K562 (cell line): ENCODE results near the gene TCF21. TPM values are rescaled to one million over a fixed set of nuclear protein-coding genes. Genes with fewer than 3 reads are reported as not detected.

Experiments used
- ATAC-seq: fragments of 200-7000 bp; cut with Tn5 transposase; 3 replicates; pipeline ENCODE4 v1.9.1; 2020; ENCODE audit warnings: moderate library complexity
- BruUV-seq: library from RNA; stranded (reverse); fragments of 400-500 nt; replicated peaks from 2 replicates; lab custom pipeline; 2021; lab: Mats Ljungman, UMichigan
- CTCF ChIA-PET: fragments of 300-600 bp; formaldehyde crosslinking; extraction: SDS; loops from one replicate; lab custom pipeline; 2021; ENCODE audit warnings: low intra/inter-chr PET ratio; lab: Yijun Ruan, JAX
- POLR2A ChIA-PET: fragments of 300-600, 350-650 bp; sonication (Branson Sonifier 250); formaldehyde crosslinking; extraction: SDS; loops from one replicate; lab custom pipeline; 2021; ENCODE audit warnings: antibody characterized with exemption, inconsistent platforms; lab: Yijun Ruan, JAX
- DNase-seq, 4 experiments: peaks; one replicate each; pipeline versions ENCODE4 v3.0.0 to v3.0.0-alpha.2; 2011 to 2018; ENCODE audit warnings: low spot score in 3 of 4, mixed read lengths in 3 of 4; ENCODE audit errors: extremely low read depth in 1 of 4
- FAIRE-seq: peaks from 2 replicates; lab custom pipeline; 2011; peaks lifted over from hg19 to GRCh38; lab: Jason Lieb, UNC
- H2AFZ ChIP-seq: 2 replicates; pipeline ENCODE4 v1.6.0; 2011; ENCODE audit warnings: low read depth, low read length, control low read depth, inconsistent platforms
- H3K27ac ChIP-seq: fragments of 200-600 bp; 3 replicates; pipeline ENCODE4 v1.8.0; 2011; ENCODE audit warnings: low read depth, mild to moderate bottlenecking, control low read depth, inconsistent platforms, low read length, moderate library complexity, mixed read lengths; ENCODE audit errors: extremely low read depth
- H3K27me3 ChIP-seq, 2 experiments: fragments of 300-600 bp in 1 of 2; 2 replicates in 1 of 2; 3 replicates in 1 of 2; pipeline versions ENCODE4 v1.6.0 to v1.8.0; 2011; ENCODE audit warnings: inconsistent platforms in 2 of 2, low read length in 2 of 2, mild to moderate bottlenecking in 1 of 2, mixed read lengths in 1 of 2, moderate library complexity in 1 of 2; ENCODE audit not compliant: control insufficient read depth in 2 of 2, insufficient read depth in 2 of 2
- H3K36me3 ChIP-seq: fragments of 300-600 bp; 3 replicates; pipeline ENCODE4 v1.8.0; 2011; ENCODE audit warnings: mild to moderate bottlenecking, low read length, inconsistent platforms; ENCODE audit not compliant: control insufficient read depth, insufficient read depth
- H3K4me1 ChIP-seq, 2 experiments: fragments of 200-600 bp in 1 of 2; replicated peaks in 1 of 2; 2 replicates in 1 of 2; 3 replicates in 1 of 2; pipeline versions ENCODE4 v1.5.1 to v1.8.0; 2011; ENCODE audit warnings: inconsistent platforms in 2 of 2, low read length in 2 of 2, mild to moderate bottlenecking in 1 of 2, mixed read lengths in 1 of 2, moderate library complexity in 1 of 2; ENCODE audit not compliant: control insufficient read depth in 2 of 2, insufficient read depth in 2 of 2
- H3K4me2 ChIP-seq: 2 replicates; pipeline ENCODE4 v1.6.1; 2011; ENCODE audit warnings: low read length, control low read depth, inconsistent platforms, mixed read lengths; ENCODE audit not compliant: insufficient read depth
- H3K4me3 ChIP-seq: fragments of 200-600 bp; sonication (generic), shearing (Covaris generic); 2 replicates; pipeline ENCODE4 v1.5.1; 2016; ENCODE audit warnings: control low read depth, inconsistent platforms
- H3K79me2 ChIP-seq: fragments of 200-600 bp; 3 replicates; pipeline ENCODE4 v1.8.0; 2011; ENCODE audit warnings: low read length, inconsistent platforms; ENCODE audit not compliant: control insufficient read depth, insufficient read depth
- H3K9ac ChIP-seq, 2 experiments: 2 replicates each; pipeline versions ENCODE4 v1.6.0 to v1.6.1; 2011; ENCODE audit warnings: low read depth in 2 of 2, low read length in 2 of 2, control low read depth in 1 of 2, inconsistent platforms in 1 of 2, mild to moderate bottlenecking in 1 of 2, mixed read lengths in 1 of 2; ENCODE audit not compliant: insufficient read depth in 1 of 2
- H3K9me1 ChIP-seq: one replicate; pipeline ENCODE4 v1.6.0; 2011; ENCODE audit warnings: inconsistent platforms, mild to moderate bottlenecking, low read length, moderate library complexity; ENCODE audit not compliant: control insufficient read depth, insufficient read depth
- H3K9me3 ChIP-seq: replicated peaks from 2 replicates; pipeline ENCODE4 v1.5.1; 2011; ENCODE audit warnings: low read depth, low read length, inconsistent platforms; ENCODE audit not compliant: control insufficient read depth, insufficient read depth
- H4K20me1 ChIP-seq: replicated peaks from 2 replicates; pipeline ENCODE4 v1.6.1; 2011; ENCODE audit warnings: low read length, inconsistent platforms, mixed read lengths; ENCODE audit not compliant: control insufficient read depth, insufficient read depth
- C11orf30 ChIP-seq: fragments of 450-650 bp; IDR thresholded peaks from 2 replicates; pipeline ENCODE4 v1.6.1; 2016; ENCODE audit warnings: low read depth, mild to moderate bottlenecking
- MAFG ChIP-seq: fragments of 450-650 bp; conservative IDR thresholded peaks from 2 replicates; pipeline ENCODE4 v1.6.1; 2016; ENCODE audit warnings: missing genetic modification characterization, missing compliant biosample characterization
- MEF2D ChIP-seq: conservative IDR thresholded peaks from 2 replicates; pipeline ENCODE4 v1.6.1; 2016; ENCODE audit warnings: low read depth, missing genetic modification characterization, missing compliant biosample characterization
- PRPF4 ChIP-seq: fragments of 200-400 bp; formaldehyde crosslinking; IDR thresholded peaks from one replicate; pipeline ENCODE4 v1.6.1; 2017; ENCODE audit warnings: low read length, low read depth, mild to moderate bottlenecking; ENCODE audit not compliant: insufficient read depth, poor library complexity, severe bottlenecking
- PTTG1 ChIP-seq: fragments of 450-650 bp; IDR thresholded peaks from 2 replicates; pipeline ENCODE4 v1.6.1; 2016; ENCODE audit warnings: low read depth, mild to moderate bottlenecking, missing genetic modification characterization, missing compliant biosample characterization
- RBM17 ChIP-seq: fragments of 200-400 bp; formaldehyde crosslinking; IDR thresholded peaks from 2 replicates; pipeline ENCODE4 v1.6.1; 2017; ENCODE audit warnings: low read depth, mild to moderate bottlenecking, low read length, borderline replicate concordance
- SRSF3 ChIP-seq: fragments of 200-400 bp; formaldehyde crosslinking; IDR thresholded peaks from 2 replicates; pipeline ENCODE4 v1.6.1; 2016; ENCODE audit warnings: mild to moderate bottlenecking, low read length, moderate library complexity; ENCODE audit not compliant: insufficient read depth
- ZNF316 ChIP-seq: fragments of 450-650 bp; IDR thresholded peaks from 2 replicates; pipeline ENCODE4 v1.6.1; 2016
- WGBS: fragments of 100-300 bp; shearing (Covaris generic); methylation state at CpG from one replicate; pipeline ENCODE4 v1.1.6; 2016; ENCODE audit warnings: low coverage, mixed read lengths; ENCODE audit not compliant: insufficient coverage; ENCODE audit errors: missing lambda C conversion rate; 5-methylcytosine and 5-hydroxymethylcytosine counted together
- in situ Hi-C: fragments of 300-500 bp; cut with MboI; formaldehyde crosslinking; loops from 4 replicates; pipeline ENCODE4 v1.15.0; 2018; ENCODE audit warnings: inconsistent platforms, mixed read lengths
- intact Hi-C: fragments of 100-400 bp; cut with micrococcal nuclease; formaldehyde crosslinking; loops from 2 replicates; pipeline ENCODE4 v1.14.2; 2022
- polyA plus RNA-seq, 8 experiments: library from polyadenylated mRNA; depleted of rRNA in 4 of 8; stranded (reverse) in 5 of 8; unstranded in 3 of 8; fragments of >200 nt; fragmentation: Nextera tagmentation in 2 of 8; fragmentation: Illumina TruSeq in 1 of 8; extraction: Ambion mirVana in 2 of 8; extraction: Trizol in 1 of 8; gene quantifications; 2 replicates each; pipeline versions ENCODE4 v1.2.1 to v1.2.3, GENCODE V29; 2011 to 2014; ENCODE audit warnings: inconsistent platforms in 1 of 8, missing spikeins in 1 of 8
- total RNA-seq, 7 experiments: library from RNA; depleted of rRNA in 6 of 7; stranded (reverse); fragments of >200 nt in 6 of 7; fragmentation: Illumina TruSeq in 2 of 7; extraction: Trizol in 2 of 7; gene quantifications; 2 replicates each; pipeline versions ENCODE4 v1.2.1 to v1.2.3, GENCODE V29; 2011 to 2021; ENCODE audit warnings: low replicate concordance in 1 of 7
- TF ChIP-seq, protein P1 (sequence below): fragments of 450-650 bp; IDR thresholded peaks from 2 replicates; pipeline ENCODE4 v1.6.1; 2014; ENCODE audit warnings: low read depth, mild to moderate bottlenecking, moderate library complexity, borderline replicate concordance
- TF ChIP-seq, protein P2 (sequence below): IDR thresholded peaks from 3 replicates; pipeline ENCODE4 v1.6.1; 2011; ENCODE audit warnings: borderline replicate concordance, mild to moderate bottlenecking; ENCODE audit not compliant: insufficient read length, insufficient read depth
- TF ChIP-seq, protein P3 (sequence below): sonication (generic); formaldehyde crosslinking; IDR thresholded peaks from 2 replicates; pipeline ENCODE4 v1.8.0; 2023; ENCODE audit warnings: mild to moderate bottlenecking, missing genetic modification reagents

The TCF21 gene
- total and polyA plus RNA-seq, 9 of the 15 experiments (the other 6 are each of a cell fraction or from before 2014, with no cell fraction given): not detected

DNA sequence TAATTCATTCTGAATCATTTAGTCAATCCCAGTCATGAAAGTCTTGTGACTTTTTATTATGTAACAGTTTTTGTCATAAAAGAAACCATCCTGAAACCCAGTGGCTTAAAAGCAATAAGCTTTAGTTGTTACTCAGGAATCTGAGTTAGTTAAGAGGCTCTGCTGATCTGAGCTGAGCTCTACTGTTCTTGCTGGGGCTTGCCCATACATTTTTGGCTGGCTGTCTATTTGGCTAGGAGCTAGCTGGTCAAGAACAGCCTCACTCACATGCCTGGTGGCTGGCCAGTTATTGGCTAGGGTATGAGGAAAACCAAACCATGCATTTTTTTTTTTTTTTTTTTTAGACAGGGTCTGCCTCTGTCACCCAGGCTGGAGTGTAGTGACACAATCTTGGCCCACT is 10.6 kb downstream of the TCF21 start (continued):
- TF ChIP-seq, protein P1, sequence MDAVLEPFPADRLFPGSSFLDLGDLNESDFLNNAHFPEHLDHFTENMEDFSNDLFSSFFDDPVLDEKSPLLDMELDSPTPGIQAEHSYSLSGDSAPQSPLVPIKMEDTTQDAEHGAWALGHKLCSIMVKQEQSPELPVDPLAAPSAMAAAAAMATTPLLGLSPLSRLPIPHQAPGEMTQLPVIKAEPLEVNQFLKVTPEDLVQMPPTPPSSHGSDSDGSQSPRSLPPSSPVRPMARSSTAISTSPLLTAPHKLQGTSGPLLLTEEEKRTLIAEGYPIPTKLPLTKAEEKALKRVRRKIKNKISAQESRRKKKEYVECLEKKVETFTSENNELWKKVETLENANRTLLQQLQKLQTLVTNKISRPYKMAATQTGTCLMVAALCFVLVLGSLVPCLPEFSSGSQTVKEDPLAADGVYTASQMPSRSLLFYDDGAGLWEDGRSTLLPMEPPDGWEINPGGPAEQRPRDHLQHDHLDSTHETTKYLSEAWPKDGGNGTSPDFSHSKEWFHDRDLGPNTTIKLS: no peak
- TF ChIP-seq, protein P2, sequence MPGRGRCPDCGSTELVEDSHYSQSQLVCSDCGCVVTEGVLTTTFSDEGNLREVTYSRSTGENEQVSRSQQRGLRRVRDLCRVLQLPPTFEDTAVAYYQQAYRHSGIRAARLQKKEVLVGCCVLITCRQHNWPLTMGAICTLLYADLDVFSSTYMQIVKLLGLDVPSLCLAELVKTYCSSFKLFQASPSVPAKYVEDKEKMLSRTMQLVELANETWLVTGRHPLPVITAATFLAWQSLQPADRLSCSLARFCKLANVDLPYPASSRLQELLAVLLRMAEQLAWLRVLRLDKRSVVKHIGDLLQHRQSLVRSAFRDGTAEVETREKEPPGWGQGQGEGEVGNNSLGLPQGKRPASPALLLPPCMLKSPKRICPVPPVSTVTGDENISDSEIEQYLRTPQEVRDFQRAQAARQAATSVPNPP: no peak
- TF ChIP-seq PTTG1 (tag): no peak

DNA sequence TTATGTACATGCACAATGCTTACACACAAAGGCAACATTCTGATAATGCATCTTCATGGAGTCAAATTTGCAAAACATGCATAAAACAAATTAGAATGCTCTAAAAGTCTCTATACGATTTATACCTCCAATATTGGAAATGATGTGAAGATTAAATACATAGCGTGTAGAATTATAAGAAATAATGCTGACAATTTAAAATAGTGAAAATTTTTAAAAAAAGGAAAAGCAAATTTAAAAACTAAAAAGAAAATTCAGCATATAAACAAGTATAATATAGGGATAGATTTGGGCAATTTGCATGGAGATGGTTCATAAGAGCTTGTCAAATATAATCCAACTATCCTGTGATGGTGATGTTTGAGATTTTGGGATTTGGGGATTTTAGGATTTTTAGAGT is 14.9 kb downstream of the TCF21 start:
- no peaks in the 10 kb centered on the region for H3K4me1 ChIP-seq
- H3K79me2 ChIP-seq: no peaks in the 10 kb centered on the region
- 0% methylated on average over 2 of the region's 2 CpGs for WGBS
- ATAC-seq (no peak), FAIRE-seq (no peak)
- no TSS peak for BruUV-seq
- intact Hi-C loops: no loop called here
- H3K9me3 ChIP-seq: no peaks in the 10 kb centered on the region
- H3K9me1 ChIP-seq: no peaks in the 10 kb centered on the region
- no peaks in the 10 kb centered on the region for H3K36me3 ChIP-seq
- H2AFZ ChIP-seq: no peak overlapping the region
- no peak overlapping the region for H3K9ac ChIP-seq
- H4K20me1 ChIP-seq: no peaks in the 10 kb centered on the region
- H3K27ac ChIP-seq: no peak overlapping the region
- in situ Hi-C loops: loop anchor here (25.0 kb wide), 2 partner anchors 942 to 1067 kb away; no protein-coding TSS in a partner anchor
- TF ChIP-seq SRSF3 (no peak), MAFG (tag) (0 out of 2 replicates have a peak, but pooled peaks have one; percentile 22), ZNF316 (peak; percentile 71), RBM17 (no peak), MEF2D (tag) (no peak), PRPF4 (no peak), C11orf30 (peak; percentile 56)
- TF ChIP-seq, protein P3, sequence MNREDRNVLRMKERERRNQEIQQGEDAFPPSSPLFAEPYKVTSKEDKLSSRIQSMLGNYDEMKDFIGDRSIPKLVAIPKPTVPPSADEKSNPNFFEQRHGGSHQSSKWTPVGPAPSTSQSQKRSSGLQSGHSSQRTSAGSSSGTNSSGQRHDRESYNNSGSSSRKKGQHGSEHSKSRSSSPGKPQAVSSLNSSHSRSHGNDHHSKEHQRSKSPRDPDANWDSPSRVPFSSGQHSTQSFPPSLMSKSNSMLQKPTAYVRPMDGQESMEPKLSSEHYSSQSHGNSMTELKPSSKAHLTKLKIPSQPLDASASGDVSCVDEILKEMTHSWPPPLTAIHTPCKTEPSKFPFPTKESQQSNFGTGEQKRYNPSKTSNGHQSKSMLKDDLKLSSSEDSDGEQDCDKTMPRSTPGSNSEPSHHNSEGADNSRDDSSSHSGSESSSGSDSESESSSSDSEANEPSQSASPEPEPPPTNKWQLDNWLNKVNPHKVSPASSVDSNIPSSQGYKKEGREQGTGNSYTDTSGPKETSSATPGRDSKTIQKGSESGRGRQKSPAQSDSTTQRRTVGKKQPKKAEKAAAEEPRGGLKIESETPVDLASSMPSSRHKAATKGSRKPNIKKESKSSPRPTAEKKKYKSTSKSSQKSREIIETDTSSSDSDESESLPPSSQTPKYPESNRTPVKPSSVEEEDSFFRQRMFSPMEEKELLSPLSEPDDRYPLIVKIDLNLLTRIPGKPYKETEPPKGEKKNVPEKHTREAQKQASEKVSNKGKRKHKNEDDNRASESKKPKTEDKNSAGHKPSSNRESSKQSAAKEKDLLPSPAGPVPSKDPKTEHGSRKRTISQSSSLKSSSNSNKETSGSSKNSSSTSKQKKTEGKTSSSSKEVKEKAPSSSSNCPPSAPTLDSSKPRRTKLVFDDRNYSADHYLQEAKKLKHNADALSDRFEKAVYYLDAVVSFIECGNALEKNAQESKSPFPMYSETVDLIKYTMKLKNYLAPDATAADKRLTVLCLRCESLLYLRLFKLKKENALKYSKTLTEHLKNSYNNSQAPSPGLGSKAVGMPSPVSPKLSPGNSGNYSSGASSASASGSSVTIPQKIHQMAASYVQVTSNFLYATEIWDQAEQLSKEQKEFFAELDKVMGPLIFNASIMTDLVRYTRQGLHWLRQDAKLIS (CRISPR knock-in tag): no peak
- TF ChIP-seq, all 486 proteins: peak for 3
- Histone ChIP-seq H3K4me3 (no peak overlapping the region), H3K4me2 (no peak overlapping the region), H3K27me3 (peaks cover 3 to 8% of the 10 kb centered on the region in 2 experiments; a peak in 3 of 5 replicates)
- no peak for DNase-seq
- ChIA-PET CTCF (no interaction called here), POLR2A (interaction anchor here (1.0 kb wide), 1 partner anchor 9 kb away, joined by 3 read pairs; no protein-coding TSS in a partner anchor)
